Right forelimb (tissue), 1 donor: Measurements from ENCODE around the gene MYO7B.

Experiments used
- DNase-seq: peaks from one replicate; pipeline ENCODE4 v3.0.0-alpha.2; 2018

Gene MYO7B

DNA sequence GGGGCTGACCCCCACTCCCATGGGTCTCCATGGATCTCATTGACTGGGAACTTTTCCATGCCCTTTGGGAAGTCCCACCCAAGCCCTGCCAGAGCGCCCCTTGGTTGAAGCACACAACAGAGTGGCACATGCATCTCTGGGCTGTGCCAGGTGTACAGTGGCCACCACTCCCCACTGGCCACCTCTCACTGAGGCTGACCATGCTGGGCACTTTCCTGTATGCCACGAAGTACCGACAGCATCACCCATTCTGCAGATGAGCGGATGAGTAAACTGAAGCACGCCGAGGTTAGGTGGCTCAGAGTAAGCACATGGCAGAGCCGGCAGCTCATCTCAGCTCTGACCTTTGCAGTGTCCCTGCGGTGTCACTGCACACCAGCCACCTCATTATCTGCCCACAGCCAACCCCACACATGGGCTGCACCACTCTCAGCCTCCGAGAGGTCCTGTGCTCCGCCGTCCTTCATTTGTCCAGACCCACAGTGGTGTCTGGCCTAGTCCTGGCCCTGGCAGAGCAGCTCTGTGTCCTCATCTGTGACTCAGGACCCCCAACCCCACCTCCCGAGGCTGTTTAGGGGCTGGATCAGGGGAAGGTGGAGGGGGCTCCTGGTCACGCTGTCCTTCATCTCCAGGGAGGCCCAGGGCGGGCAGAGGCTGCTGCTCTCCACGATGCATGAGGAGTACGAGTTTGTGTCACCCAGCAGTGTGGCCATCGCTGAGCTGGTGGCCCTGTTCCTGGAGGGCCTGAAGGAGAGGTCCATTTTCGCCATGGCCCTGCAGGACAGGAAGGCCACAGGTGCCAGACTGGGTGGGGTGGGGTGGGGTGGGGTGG lies 92.5 kb downstream of the MYO7B start:
- DNase-seq, result no peak

- DNase-seq, result no peak
These were observed 93.5 kb downstream of the MYO7B start for GRCh38 chr2:127628767-127629614.

DNA sequence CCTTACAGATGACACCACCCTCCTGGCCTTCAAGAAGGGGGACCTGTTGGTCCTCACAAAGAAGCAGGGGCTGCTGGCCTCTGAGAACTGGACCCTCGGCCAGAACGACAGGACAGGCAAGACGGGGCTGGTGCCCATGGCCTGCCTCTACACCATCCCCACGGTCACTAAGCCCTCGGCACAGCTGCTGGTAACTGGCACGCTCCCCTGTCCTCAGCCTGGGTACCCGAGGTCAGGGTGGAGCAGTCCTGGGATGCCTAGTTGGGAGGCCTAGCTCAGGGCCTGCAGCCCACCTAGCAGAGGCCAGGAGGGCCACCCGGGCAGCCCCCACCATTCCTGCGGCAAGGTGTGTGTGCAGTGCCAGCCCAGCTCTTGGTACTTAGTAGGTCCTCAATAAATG lies 94.2 kb downstream of the MYO7B start:
- no peak for DNase-seq

- DNase-seq, result no peak
These were observed 94.8 kb downstream of the MYO7B start for GRCh38 chr2:127630096-127630863.

DNA sequence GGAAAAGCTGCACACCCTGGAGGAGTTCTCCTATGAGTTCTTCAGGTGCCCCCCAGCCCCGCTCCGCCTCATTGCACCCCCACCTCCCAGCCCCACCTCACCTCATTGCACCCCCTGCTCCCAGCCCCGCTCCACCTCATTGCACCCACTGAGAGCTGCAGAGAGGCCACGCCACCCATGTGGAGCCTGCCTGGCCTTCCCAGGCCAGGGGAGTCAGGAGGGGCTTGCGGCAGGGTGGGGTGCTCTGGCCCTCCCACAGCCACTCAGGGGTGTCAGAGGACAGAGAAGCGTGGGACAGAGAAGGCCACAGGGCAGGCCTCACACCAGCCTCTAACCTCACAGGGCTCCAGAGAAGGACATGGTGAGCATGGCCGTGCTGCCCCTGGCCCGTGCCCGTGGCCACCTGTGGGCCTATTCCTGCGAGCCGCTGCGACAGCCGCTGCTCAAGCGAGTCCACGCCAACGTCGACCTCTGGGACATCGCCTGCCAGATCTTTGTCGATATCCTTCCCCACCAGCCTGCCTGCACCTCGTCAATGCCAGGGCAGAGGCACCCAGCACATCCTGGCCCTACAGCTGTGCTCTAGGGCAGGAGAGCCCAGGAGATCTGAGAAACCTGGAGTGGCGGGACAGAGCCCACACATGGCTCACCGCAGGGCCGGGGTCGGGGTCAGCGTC lies 95.5 kb downstream of the MYO7B start:
- no peak for DNase-seq

- DNase-seq, result no peak
These were observed 96.1 kb downstream of the MYO7B start for GRCh38 chr2:127631541-127631996.

DNA sequence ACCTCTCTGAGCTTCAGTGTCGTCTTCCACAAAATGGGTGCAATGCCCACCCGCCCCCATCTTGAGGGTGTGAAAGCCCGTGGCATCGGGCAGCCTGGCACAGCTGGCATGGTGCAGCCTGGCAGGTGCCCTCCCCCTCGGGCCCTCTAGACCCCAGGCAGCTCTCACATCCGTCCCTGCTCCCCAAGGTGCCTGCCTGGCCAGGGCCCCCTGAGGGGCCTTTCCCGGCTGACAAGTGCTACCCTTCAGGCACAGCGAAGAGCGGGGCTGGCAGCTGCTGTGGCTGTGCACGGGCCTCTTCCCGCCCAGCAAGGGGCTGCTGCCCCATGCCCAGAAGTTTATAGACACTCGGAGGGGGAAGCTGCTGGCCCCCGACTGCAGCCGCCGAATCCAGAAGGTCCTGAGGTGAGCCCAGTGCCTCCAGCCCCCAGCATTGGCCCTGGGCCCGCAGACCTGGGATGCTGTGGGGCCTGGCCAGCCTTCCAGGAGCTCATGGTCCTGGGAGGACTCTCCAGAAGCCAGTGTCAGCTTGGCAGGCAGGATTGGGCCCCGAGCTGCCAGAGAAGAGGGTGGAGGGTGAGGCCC lies 96.6 kb downstream of the MYO7B start:
- no peak for DNase-seq

DNA sequence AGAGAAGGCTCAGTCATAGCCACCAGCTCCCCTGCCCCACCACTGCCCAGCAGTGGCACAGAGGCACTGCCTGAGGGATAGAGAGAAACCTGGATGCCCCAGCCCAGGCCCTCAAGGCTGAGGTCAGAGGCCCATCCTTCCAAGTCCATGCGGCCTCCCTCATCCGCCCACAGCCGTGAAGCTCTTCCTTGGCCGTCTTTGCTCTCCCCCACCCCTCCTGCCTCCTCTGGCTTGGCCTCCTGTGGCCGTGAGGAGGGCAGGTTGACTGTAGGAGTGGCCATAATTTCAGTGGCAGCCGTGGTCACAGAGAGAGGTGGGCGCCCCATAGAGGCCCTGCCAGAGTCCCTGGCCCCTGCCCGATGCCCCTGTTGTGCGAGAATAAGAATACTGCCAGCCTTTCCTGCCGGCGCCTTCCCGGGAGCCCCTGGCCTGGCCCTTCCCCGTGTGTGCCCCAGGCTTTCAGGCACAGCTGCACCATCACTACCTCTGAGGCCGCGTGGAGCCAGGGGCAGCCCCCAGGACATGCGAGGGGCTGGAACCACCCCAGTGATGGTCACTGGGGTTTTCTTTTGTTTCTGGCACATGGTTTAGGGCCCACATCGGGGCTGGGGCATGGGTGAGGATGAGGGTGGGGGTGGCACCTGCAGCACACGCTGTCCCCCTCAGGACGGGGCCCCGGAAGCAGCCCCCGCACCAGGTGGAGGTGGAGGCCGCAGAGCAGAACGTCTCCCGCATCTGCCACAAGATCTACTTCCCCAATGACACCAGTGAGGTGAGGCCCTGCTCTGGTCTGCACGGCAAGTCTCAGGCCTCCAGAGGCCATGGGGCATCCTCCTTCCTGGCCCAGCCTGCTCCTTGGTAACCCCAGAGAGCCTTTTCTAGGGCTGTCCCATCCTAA lies 97.4 kb downstream of the MYO7B start:
- DNase-seq, result no peak

DNA sequence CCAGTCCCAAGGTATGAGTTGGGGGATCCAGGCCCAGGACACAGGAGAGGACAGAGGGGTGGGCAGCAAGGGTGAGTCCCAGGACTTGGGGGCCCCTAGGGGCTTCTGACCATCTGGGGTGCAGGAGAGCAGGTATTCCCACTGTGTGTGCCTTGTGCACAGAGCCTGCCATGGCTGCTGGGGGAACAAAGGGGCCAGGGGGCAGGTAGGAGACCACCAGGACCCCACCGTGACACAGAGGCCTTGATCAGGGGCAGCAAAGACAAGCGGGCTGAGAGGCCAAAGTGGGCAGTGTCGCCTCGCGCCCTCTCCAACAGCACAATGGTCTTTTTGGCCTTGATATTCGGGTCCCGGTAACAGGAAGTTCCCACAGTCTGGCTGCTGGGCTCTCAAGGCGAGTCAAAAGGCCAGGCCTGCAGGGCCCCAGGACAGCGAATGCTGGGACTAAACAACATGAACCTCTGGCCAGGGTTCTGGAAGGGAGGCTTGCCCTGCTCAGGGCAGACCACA lies 98.1 kb downstream of the MYO7B start:
- no peak for DNase-seq

GRCh38 chr2:127634066-127634617 lies 98.7 kb downstream of the MYO7B start:
- no peak for DNase-seq

DNA sequence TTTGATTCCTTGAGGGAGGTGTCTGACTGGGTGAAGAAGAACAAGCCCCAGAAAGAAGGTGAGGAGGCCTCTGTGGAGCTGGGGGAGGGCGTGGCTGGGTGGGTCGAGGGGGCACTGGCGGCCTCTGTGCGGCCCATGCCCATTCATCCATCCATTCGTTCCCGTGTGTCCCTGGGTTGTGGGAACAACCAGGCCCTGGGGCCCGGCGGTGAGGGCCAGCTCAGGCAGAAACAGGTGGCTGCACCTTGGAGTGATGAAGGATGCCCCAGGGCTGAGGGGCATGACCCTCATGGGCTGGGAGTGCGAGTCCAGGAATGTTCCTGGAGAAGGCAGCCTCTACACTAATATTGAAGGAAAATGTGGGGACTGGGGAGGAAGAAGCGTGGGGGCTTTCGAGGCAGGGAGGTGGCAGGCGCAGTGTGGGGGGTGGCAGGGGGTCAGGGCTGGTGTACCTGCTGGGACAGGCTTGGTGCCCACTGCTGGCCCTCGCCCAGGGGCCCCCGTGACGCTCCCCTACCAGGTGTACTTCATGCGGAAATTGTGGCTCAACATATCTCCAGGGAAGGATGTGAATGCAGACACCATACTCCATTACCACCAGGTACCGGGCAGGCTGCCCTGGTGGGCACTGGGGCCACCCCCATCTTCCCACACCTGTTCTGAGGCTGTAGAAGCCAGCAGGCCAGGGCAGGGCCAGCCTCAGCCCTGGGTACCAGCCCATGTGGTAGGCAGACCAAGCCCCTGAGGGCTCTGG lies 99.3 kb downstream of the MYO7B start:
- DNase-seq, result no peak

- DNase-seq, result no peak
These were observed 100.1 kb downstream of the MYO7B start for GRCh38 chr2:127635380-127636237.

DNA sequence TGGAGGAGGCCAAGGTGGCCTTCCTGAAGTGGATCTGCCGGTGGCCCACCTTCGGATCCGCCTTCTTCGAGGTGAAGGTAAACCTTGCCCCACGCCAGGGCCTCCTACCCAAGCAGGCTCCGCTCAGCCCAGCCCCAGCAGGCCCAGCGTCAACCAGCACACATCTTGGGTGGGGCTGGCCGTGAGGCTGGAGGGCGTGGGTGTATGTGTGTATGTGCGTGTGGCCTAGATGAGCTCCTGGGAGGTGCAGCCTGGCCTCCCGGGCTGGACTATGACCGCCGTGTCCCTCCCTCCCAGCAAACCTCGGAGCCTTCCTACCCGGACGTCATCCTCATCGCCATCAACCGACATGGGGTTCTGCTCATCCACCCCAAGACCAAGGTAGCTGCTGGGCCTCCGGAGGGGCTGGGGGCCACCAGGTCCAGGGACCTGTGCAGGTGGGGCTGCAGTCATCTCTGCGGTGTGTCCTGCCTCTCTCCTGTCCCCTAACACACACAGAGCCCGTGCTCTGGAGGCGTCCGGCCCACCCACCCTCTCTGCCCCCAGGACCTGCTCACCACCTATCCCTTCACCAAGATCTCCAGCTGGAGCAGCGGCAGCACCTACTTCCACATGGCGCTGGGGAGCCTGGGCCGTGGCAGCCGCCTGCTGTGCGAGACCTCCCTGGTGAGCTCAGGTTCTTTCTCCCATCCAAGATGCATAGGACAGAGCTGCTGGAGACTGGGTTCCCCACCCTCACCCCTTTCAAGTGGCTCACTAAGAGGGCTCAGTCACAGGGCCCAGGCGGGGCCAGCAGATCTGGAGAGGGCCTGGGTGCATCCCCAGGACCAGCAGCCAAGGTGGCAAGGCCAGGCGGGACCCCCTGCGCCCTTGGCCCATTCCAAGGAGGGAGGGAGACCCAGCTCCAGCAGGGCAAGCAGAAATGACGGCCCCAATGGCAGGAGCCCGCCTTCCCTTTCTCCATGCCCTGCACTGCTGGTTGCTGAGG lies 101.1 kb downstream of the MYO7B start:
- no peak for DNase-seq

- DNase-seq, result no peak
These were observed 101.8 kb downstream of the MYO7B start for GRCh38 chr2:127637236-127637630.

DNA sequence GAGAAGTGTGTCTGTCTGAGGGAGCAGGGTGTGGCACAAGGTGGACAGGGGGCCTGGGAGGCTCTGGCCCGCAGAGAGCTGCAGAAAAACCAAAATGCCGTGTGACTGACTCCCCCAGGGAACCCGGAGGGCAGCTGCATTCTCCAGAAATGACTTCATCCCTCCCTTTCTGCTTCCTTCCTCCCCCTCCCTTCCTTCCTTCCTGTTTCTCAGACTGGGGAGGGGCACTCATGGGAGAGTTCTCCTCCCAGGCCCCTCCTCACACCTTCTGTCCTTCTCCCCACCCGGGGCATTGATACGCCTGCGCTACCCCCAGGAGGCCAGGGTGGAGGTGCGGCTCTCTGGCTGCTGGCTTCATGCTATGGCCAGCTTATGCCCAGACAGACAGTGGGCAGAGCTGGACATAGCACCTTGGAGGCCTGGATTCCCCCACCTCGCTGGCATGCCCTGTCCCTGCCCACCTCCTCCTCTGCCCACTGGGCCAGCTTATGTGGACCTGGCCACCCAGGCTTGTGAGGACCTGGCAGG lies 102.3 kb downstream of the MYO7B start:
- DNase-seq, result no peak

DNA sequence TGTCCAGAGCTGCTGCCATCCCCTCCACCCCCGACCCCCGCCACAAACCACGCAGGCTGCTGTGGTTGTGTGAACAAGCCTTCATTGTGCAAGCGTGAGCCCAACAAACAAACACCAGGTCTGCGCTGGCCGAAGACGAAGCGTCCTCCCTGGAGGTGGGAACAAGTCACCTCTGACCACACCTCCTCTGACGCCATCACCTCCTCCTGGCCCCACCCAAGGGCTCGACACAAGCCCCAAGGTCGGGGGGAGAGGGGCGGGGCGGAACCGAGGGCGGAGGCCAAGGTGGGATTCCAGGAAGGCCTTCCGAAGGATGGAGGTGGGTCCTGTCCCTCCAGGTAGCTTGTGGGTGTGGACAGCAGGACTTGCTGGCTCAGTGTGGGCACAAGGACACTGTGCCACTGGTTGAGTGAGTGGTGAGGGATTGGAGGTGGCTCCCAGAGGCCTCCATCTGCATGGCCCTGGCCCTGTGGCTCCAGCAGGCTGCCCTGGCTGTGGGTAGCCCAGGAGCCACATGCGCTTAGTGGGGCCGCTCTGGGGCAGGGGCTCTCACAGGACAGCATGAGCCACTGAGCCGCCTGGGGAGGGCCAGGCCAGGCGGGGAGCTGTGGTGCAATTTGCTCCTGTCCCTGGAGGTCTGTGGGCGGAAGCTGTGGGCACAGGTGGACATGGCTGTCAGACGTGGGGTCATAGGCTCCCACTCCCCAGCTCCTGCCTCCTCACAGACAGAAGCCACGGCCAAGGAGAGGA lies 103.1 kb downstream of the MYO7B start:
- DNase-seq, result no peak

DNA sequence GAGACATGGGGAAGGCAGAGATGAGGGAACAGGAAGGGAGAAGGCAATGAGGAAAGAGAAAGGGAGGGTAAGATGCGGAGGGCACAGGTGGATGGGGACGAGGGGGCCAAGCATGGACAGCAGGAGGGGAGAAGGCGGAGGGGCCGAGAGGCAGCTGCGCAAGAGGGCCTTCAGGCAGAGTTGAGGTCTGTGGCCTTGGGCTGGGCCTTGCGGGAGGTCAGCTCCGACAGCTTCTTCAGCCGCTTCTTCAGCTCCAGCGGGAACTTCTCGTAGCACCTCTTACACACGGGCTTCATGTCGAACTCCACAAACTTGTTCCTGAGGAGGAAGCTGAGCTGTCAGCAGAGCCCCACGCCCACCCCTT lies 103.6 kb downstream of the MYO7B start:
- DNase-seq, result no peak
